Neuronal stem cell (in vitro differentiated cells): ENCODE results near the gene EHMT1.
"Not testable (repeated sequence)": the region's sequence is repeated elsewhere in the genome, so short reads cannot be mapped to it uniquely, and the experiment has no call there.

Experiments used
- DNase-seq: peaks from one replicate; pipeline ENCODE4 v3.0.0-alpha.2; 2013; ENCODE audit warnings: low spot score
- H2AFZ ChIP-seq: one replicate; pipeline ENCODE4 v1.6.1; 2013; ENCODE audit warnings: mild to moderate bottlenecking, low read length, inconsistent platforms
- H2AK5ac ChIP-seq: 2 replicates; pipeline ENCODE4 v1.6.1; 2013; ENCODE audit warnings: low read depth, mild to moderate bottlenecking, inconsistent platforms, low read length, moderate library complexity, mixed read lengths
- H2BK120ac ChIP-seq: 2 replicates; pipeline ENCODE4 v1.6.1; 2013; ENCODE audit warnings: low read depth, mild to moderate bottlenecking, inconsistent platforms, low read length, moderate library complexity, mixed read lengths
- H2BK12ac ChIP-seq: one replicate; pipeline ENCODE4 v1.6.1; 2013; ENCODE audit warnings: low read length, inconsistent platforms
- H2BK15ac ChIP-seq: 2 replicates; pipeline ENCODE4 v1.6.1; 2013; ENCODE audit warnings: mild to moderate bottlenecking, low read length, inconsistent platforms, mixed read lengths
- H2BK5ac ChIP-seq: one replicate; pipeline ENCODE4 v1.6.1; 2013; ENCODE audit warnings: inconsistent platforms, mild to moderate bottlenecking, low read length, moderate library complexity
- H3K14ac ChIP-seq: one replicate; pipeline ENCODE4 v1.6.1; 2013; ENCODE audit warnings: low read length, inconsistent platforms
- H3K18ac ChIP-seq: 2 replicates; pipeline ENCODE4 v1.6.1; 2013; ENCODE audit warnings: low read length, inconsistent platforms
- H3K23ac ChIP-seq: 2 replicates; pipeline ENCODE4 v1.6.1; 2013; ENCODE audit warnings: low read depth, mild to moderate bottlenecking, mixed read lengths, low read length, inconsistent platforms; ENCODE audit not compliant: poor library complexity
- H3K27ac ChIP-seq: replicated peaks from 3 replicates; pipeline ENCODE4 v1.5.1; 2013; ENCODE audit warnings: low read length, inconsistent platforms
- H3K27me3 ChIP-seq, 3 experiments: 2 replicates each; pipeline ENCODE4 v1.6.1; 2013; ENCODE audit warnings: low read length in 3 of 3, mild to moderate bottlenecking in 2 of 3, inconsistent platforms in 1 of 3, low read depth in 1 of 3, mixed read lengths in 1 of 3, moderate library complexity in 1 of 3; ENCODE audit not compliant: control insufficient read depth in 3 of 3, insufficient read depth in 3 of 3
- H3K36me3 ChIP-seq, 2 donors: replicated peaks in 1 of 2; 2 replicates each; pipeline ENCODE4 v1.6.1; 2013; ENCODE audit warnings: low read length in 2 of 2; ENCODE audit not compliant: control insufficient read depth in 2 of 2, insufficient read depth in 2 of 2
- H3K4ac ChIP-seq: 2 replicates; pipeline ENCODE4 v1.6.1; 2013; ENCODE audit warnings: inconsistent platforms, mild to moderate bottlenecking, low read length, moderate library complexity
- H3K4me1 ChIP-seq, 2 donors: 1 replicate in 1 of 2; 2 replicates in 1 of 2; pipeline ENCODE4 v1.6.1; 2013; ENCODE audit warnings: low read length in 2 of 2, low read depth in 1 of 2; ENCODE audit not compliant: control insufficient read depth in 2 of 2, insufficient read depth in 1 of 2
- H3K4me2 ChIP-seq: one replicate; pipeline ENCODE4 v1.6.1; 2013; ENCODE audit warnings: mild to moderate bottlenecking, low read length, inconsistent platforms; ENCODE audit not compliant: insufficient read depth, poor library complexity, severe bottlenecking
- H3K4me3 ChIP-seq, 2 donors: 2 replicates each; pipeline ENCODE4 v1.5.1; 2013; ENCODE audit warnings: low read length in 2 of 2, mild to moderate bottlenecking in 2 of 2, inconsistent platforms in 1 of 2, moderate library complexity in 1 of 2
- H3K79me1 ChIP-seq: one replicate; pipeline ENCODE4 v1.6.1; 2013; ENCODE audit warnings: low read depth, mild to moderate bottlenecking, inconsistent platforms, low read length, moderate library complexity
- H3K9ac ChIP-seq: one replicate; pipeline ENCODE4 v1.6.1; 2013; ENCODE audit warnings: mild to moderate bottlenecking, low read depth, low read length, inconsistent platforms; ENCODE audit not compliant: poor library complexity
- H3K9me3 ChIP-seq, 2 donors: replicated peaks in 1 of 2; 2 replicates each; pipeline versions ENCODE3 to v1.6.1; 2013; ENCODE audit warnings: low read length in 2 of 2, mild to moderate bottlenecking in 2 of 2, inconsistent platforms in 1 of 2, low read depth in 1 of 2, mixed read lengths in 1 of 2, moderate library complexity in 1 of 2; ENCODE audit not compliant: control insufficient read depth in 2 of 2, insufficient read depth in 1 of 2
- H4K8ac ChIP-seq: one replicate; pipeline ENCODE4 v1.6.1; 2013; ENCODE audit warnings: low read depth, mild to moderate bottlenecking, inconsistent platforms, low read length, moderate library complexity
- H4K91ac ChIP-seq: one replicate; pipeline ENCODE4 v1.6.1; 2013; ENCODE audit warnings: low read length, low read depth, mild to moderate bottlenecking, inconsistent platforms; ENCODE audit not compliant: poor library complexity
- WGBS, 2 donors: extraction: QIAGEN DNeasy Blood & Tissue Kit; methylation state at CpG; one replicate each; pipeline ENCODE4 v1.1.7; 2013; ENCODE audit warnings: missing lambda C conversion rate in 2 of 2, mixed read lengths in 1 of 2; ENCODE audit not compliant: insufficient read length in 2 of 2, insufficient replicate concordance in 1 of 2; ENCODE audit errors: extremely low coverage in 2 of 2; 5-methylcytosine and 5-hydroxymethylcytosine counted together

The EHMT1 gene

DNA sequence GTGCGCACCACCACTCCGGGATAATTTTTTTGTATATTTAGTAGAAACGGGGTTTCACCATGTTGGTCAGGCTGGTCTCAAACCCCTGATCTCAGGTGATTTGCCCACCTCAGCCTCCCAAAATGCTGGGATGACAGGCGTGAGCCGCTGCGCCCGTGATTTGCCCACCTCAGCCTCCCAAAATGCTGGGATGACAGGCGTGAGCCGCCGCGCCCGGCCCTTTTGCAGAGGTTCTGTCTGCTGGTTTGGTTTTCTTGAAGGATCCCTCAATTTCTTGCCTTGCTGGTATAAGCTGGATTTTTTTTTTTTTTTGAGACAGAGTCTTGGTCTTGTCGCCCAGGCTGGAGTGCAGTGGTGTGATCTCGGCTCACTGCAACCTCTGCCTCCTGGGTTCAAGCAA is 8.6 kb downstream of the EHMT1 start:
- H3K9me3 ChIP-seq, H3K27me3 ChIP-seq, DNase-seq, H3K79me1 ChIP-seq, H3K27ac ChIP-seq, H2BK12ac ChIP-seq, H2BK5ac ChIP-seq, H2BK120ac ChIP-seq, H3K4me2 ChIP-seq, H2BK15ac ChIP-seq, H3K4me3 ChIP-seq, H3K4me1 ChIP-seq, H3K4ac ChIP-seq, H4K8ac ChIP-seq, H3K23ac ChIP-seq, H4K91ac ChIP-seq, H2AK5ac ChIP-seq, H3K18ac ChIP-seq, H2AFZ ChIP-seq, H3K9ac ChIP-seq, H3K14ac ChIP-seq: not testable (repeated sequence)
- WGBS, 2 donors: no CpG with 5 or more reads among the region's 14 CpGs
- peaks cover 2 to 38% of the 10 kb centered on the region in 2 donors for H3K36me3 ChIP-seq

DNA sequence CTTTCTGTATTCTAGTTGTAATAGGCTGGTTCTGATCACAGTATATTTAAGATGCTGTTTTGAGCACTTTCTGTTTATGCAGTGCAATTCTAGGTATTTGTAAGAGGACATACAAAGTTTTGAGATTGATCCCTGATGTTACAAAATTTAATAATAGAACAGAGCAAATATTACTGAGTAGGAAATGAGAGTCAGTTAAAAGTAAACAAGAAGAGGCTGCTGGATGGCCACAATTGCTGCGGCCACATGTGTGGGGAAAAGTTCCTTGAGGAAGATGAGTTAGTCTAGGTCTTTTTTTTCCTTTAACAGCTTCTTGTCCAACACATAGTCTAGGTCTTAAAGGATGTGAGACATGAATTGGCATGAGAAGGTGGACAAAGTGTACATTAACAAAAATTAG is 11.3 kb downstream of the EHMT1 start:
- no peak overlapping the region for H2BK120ac ChIP-seq
- H4K91ac ChIP-seq: no peak overlapping the region
- H3K4ac ChIP-seq: no peak overlapping the region
- no peaks in the 10 kb centered on the region for H3K9me3 ChIP-seq
- no peak overlapping the region for H3K9ac ChIP-seq
- no peak overlapping the region for H2BK15ac ChIP-seq
- H3K4me1 ChIP-seq: no peaks in the 10 kb centered on the region
- H3K18ac ChIP-seq: no peak overlapping the region
- no peak overlapping the region for H2BK5ac ChIP-seq
- WGBS, 2 donors: no CpG with 5 or more reads among the region's 1 CpG
- no peak overlapping the region for H3K4me3 ChIP-seq
- H3K23ac ChIP-seq: no peak overlapping the region
- no peak overlapping the region for H2AK5ac ChIP-seq
- peaks cover 0 to 26% of the 10 kb centered on the region in 2 donors for H3K36me3 ChIP-seq
- no peak overlapping the region for H2AFZ ChIP-seq
- no peak for DNase-seq
- H3K27ac ChIP-seq: no peak overlapping the region
- H2BK12ac ChIP-seq: no peak overlapping the region
- no peaks in the 10 kb centered on the region for H3K27me3 ChIP-seq
- H4K8ac ChIP-seq: no peak overlapping the region
- H3K79me1 ChIP-seq: peaks cover 13% of the 10 kb centered on the region
- no peak overlapping the region for H3K4me2 ChIP-seq
- no peak overlapping the region for H3K14ac ChIP-seq

DNA sequence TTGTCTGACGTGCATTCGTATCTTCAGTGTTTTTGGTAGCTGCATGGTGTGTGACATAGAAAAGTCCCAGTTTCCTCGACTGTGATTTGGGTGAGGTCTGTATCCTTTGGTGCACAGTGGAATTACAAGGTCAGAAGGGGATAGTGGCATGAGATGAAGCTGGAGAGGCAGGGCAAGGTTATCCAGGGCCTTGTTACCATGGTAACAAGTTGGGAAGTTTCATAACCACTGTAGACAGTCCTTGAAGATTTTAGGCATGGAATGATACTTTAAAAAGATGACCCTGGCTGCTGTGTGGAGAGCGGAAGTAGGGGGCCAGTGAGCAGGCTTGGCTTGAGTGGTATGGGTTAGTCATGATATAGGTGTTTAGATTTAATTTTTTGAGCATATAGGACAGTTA is 11.9 kb downstream of the EHMT1 start:
- Histone ChIP-seq H2BK120ac (no peak overlapping the region), H3K18ac (no peak overlapping the region), H2BK5ac (no peak overlapping the region), H3K14ac (no peak overlapping the region), H2AFZ (no peak overlapping the region), H3K27ac (no peak overlapping the region), H4K8ac (no peak overlapping the region), H3K4ac (no peak overlapping the region), H3K23ac (no peak overlapping the region), H3K27me3 (no peaks in the 10 kb centered on the region), H3K4me3 (no peak overlapping the region), H2BK15ac (no peak overlapping the region), H3K4me1 (no peaks in the 10 kb centered on the region), H3K36me3 (peaks cover 0 to 28% of the 10 kb centered on the region in 2 donors), H2BK12ac (no peak overlapping the region), H3K9me3 (no peaks in the 10 kb centered on the region), H3K79me1 (peaks cover 13% of the 10 kb centered on the region), H3K9ac (no peak overlapping the region), H4K91ac (no peak overlapping the region), H2AK5ac (no peak overlapping the region), H3K4me2 (no peak overlapping the region)
- no CpG with 5 or more reads among the region's 4 CpGs for WGBS, 2 donors
- no peak for DNase-seq

- H3K4me1 ChIP-seq: no peaks in the 10 kb centered on the region
- no peak overlapping the region for H2BK12ac ChIP-seq
- no peak overlapping the region for H3K4ac ChIP-seq
- no peaks in the 10 kb centered on the region for H3K9me3 ChIP-seq
- H3K79me1 ChIP-seq: peaks cover 11% of the 10 kb centered on the region
- H2BK120ac ChIP-seq: no peak overlapping the region
- no peak overlapping the region for H2AK5ac ChIP-seq
- H2BK5ac ChIP-seq: no peak overlapping the region
- H2AFZ ChIP-seq: no peak overlapping the region
- no peak overlapping the region for H3K14ac ChIP-seq
- no peak for DNase-seq
- H3K4me3 ChIP-seq: no peak overlapping the region
- no peak overlapping the region for H4K8ac ChIP-seq
- H2BK15ac ChIP-seq: no peak overlapping the region
- no peak overlapping the region for H3K18ac ChIP-seq
- no peak overlapping the region for H3K27ac ChIP-seq
- no peak overlapping the region for H3K4me2 ChIP-seq
- no peak overlapping the region for H4K91ac ChIP-seq
- H3K9ac ChIP-seq: no peak overlapping the region
- WGBS, 2 donors: no CpG with 5 or more reads among the region's 16 CpGs
- H3K27me3 ChIP-seq: no peaks in the 10 kb centered on the region
- H3K36me3 ChIP-seq: peaks cover 0 to 28% of the 10 kb centered on the region in 2 donors
- H3K23ac ChIP-seq: no peak overlapping the region
Measured at GRCh38 chr9:137631345-137632229, 12.8 kb downstream of the EHMT1 start.
